DMS153 treated with DMSO at 0.1 percent for 48 hours (cell line): ENCODE measurements around the gene NOP14.
"Not testable (repeated sequence)": the region's sequence is repeated elsewhere in the genome, so short reads cannot be mapped to it uniquely, and the experiment has no call there.

ENCODE experiments used
- DNase-seq: peaks from one replicate; lab custom pipeline; 2025; ENCODE audit not compliant: unreplicated experiment; lab: John Stamatoyannopoulos, UW

NOP14 gene

DNA sequence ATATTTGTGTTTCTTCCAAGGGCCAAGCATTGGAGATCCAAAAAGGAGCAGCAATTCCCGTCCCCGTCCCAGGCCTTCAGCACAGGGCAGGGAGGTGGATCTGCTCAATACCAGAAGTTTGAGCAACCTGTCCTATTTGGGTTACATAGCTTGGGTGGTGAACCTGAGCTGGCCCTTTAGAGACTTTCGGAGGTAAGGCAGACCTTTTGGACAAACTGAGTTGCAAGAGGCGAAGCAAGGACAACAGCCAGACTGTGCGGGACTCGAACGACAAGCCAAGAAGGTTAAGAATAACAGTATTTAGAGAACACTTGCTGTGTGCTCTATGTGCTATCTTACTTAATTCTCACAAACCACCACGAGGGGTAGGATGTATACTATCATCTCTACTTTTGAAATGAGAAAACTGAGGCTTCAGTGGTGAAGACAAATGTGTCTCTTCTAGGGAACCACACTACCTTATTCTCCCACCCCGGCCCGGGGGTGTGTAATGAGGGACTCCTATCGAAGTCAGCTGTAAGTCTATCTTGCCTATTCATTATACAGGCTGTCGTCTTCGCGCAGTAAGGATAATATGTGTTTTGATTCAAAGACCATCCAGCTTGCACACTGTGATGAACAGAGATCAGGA is 1.3 kb downstream of the NOP14 start:
- no peak for DNase-seq

DNA sequence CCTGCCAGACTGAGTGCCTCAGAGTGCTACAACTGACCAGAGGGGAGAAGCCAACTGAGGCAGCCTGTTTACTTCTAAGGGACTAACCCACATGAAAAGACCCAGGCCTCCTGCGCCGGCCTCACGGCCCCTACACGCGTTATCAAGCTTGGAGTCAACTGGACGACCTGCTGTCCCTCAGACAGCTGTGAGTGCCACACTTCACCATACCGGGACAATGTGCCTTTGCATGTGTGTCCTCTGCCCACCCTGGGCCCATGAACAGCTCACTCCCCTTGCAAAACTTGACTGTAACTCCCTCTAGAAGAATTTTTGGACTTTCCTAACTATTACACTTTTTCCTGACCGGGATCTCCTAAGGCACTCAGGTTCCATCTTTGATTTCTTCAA is 1.8 kb downstream of the NOP14 start:
- no peak for DNase-seq

DNA sequence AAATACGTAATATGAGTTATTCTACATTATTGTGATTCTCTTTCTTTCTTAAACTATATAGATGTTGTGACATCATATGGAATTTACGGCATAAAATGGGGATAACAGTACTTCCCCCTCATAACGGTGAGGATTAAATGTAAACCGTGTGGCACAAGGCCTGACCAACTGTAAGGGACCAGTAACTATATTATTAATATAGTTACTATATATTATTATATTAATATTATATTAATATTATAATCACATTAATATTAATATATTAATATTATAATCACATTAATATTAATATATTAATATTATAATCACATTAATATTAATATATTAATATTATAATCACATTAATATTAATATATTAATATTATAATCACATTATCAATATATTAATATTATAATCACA is 2.8 kb downstream of the NOP14 start:
- not testable (repeated sequence) for DNase-seq

DNA sequence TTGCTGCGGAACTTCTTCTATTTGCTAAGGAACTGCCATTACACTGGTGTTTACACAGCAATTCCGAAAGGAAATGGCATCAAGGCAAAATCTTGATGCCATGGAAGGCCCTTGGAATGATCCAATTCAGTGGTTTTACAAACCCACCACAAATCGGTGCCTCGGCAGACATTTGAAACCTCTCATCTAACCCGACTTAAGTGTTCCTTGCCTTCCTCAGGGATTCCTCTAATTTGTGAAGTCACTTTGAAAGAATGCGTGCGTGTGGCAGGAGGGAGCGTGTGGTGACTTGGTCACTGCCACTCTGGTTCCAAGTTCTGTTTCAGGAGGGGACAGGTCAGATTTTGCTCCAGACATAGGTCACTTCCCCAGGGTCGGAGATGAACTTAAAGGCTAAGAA is 4.8 kb downstream of the NOP14 start:
- DNase-seq: no peak

DNA sequence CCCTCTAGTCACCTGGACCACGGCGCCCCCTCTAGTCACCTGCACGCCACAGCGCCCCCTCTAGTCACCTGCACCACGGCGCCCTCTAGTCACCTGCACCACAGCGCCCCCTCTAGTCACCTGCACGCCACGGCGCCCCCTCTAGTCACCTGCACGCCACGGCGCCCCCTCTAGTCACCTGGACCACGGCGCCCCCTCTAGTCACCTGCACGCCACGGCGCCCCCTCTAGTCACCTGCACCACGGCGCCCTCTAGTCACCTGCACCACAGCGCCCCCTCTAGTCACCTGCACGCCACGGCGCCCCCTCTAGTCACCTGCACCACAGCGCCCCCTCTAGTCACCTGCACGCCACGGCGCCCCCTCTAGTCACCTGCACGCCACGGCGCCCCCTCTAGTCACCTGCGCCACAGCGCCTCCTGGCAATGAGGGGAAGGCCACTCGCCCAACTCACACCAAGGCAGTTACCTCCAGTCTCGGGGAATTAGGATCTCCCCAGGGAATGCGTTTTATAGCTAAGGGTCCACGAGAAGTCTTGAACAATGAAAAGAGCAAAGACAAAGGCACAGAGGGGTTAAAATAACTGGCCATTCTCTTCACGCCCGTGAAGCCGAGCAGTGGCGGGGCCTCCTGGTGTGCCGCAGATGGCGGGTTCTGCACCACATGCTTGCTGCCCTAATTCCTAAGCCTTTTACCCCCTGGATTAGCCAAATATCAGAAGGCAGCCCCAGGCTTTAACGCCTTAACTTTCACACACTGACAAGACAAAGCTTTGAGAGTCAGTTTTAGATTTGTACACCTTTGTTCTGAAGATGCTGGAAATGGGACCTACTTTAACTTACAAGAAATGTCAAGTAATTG is 7.8 kb downstream of the NOP14 start:
- not testable (repeated sequence) for DNase-seq

DNA sequence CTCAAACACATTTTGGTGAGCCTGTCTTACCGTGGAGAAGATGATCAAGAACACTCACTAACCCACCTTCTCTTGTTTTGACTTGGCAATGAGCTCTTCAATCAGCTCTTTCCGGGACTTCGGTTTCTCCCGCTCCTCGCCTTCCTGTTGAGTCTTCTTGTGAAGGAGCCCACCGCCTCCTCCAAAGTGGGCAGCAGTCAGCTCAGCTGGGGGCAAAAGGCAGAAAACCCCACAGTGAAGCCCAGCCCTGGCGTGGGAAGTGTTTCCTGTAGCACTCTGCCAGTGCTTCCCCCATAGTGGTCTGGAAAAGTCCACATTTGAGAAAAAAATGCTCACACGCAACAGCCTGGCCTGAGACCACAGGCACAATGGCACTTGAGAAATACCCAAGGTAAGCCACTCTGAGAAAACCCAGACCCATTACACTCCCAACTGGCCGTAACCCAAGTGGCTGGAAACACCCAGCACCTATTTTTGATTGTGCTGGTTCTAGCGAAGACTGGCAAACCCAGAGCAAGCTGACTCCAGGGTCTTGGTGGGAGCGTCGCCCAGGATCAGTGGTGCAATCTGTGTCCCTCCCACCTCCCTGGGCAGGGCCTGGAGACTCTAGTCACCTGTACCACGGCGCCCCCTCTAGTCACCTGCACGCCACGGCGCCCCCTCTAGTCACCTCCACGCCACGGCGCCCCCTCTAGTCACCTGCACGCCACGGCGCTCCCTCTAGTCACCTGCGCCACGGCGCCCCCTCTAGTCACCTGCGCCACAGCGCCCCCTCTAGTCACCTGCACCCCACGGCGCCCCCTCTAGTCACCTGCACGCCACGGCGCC is 8.6 kb downstream of the NOP14 start:
- DNase-seq: no peak

DNA sequence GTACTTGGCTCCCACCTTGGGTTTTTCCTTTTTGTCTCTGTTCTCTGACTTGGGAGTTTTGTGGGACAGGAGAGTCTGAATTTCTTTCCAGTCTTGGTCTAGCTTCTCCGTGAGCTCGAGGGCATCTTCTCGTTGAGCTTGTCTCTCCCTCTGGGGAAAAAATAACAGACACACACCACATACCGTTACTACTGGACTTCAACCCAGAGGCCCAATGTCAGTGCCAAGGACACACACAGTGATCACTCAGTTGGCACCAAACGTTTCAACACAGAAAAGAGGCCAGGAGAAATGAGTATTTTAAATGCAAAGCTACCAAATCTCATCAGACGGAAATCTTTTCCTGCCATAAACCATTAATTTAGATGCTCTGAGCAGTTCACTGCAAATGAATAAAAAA is 9.7 kb downstream of the NOP14 start:
- DNase-seq: no peak

DNA sequence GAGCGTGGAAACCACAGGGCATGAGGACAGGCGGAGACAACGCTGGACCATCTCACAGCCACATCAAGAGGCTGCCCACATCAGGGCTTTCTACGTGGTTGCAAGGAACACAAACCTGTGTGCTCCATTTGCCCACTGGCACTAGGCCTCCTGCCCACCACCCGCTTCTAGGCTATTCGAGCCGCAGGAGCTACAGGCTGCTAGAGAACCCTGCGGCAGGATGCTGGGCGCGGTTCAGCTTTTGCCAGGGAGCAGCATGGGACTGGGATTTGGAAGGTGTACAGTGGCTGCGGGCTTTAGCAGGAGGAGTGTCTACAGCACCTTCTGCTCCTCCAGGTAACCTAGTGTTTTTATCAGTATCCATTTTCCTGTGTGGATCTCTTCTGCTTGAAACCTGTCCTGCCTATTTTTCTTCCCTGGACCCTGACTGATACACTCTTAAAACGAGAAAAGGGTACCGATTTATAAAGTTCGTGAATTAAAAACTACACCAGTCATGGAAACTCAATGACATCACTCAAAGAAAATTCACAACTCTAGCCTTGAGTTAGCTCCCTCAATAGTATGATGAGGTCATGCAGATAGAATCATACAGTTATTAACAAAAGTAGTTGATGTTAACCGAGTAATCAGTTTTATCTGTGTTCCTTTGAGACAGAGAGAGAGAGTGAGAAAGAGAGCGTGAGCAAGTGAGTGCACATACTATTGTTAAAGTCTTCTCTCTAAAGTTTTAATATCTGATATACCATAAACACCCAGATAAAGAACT is 12.8 kb downstream of the NOP14 start:
- DNase-seq: no peak

DNA sequence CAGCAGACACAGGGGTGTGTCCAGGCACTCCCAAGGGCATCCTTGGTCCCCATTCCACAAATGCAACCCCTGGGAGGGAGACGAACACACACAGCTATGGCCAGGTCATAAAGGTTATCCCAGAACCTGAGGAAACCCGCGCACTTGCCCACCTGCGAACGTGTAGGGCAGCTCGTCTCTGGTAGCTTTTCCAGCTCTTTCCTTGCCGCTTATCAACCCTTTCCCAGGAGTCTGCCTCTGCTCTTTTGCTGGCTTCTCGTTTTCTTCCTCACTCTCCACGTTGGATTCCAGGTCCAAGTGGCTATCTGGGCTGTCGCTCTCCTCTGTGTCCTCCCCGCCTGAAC is 13.5 kb downstream of the NOP14 start:
- DNase-seq: no peak

DNA sequence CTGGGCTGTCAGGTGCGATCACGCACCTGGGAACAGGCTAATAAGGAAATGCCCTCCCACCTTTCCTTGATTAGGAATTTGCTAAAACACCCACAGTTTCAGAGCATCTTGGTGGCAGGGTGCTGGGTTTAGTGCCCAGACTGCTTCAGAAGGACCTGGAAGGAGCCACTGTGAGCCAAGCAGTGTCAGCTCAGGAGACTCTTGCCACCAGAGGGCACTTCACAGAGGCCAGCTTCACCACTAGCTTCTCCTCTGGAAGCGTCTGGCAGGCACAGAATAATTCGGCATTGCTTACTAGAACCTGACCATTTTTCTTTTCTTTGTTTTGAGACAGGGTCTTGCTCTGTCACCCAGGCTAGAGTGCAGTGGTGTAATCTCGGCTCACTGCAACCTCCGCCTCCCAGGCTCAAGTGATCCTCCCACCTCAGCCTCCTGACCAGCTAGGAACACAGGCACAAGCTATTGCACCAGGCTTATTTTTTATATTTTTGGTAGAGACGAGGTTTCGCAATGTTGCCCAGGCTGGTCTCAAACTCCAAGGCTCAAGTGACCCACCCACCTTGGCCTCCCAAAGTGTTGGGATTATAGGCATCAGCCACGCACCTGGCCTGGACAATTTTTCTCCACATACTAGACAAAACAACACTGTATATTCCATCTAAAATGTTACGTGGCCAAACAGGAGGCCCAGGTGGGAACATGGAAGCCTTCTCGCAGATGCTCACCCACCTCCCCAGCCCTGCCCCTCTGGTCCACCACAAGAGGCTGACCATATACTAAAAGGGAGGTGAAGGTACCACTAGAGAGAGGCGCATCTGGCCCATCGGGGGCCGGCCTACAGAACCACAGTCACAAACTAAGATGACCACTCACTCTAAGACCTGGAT is 14.1 kb downstream of the NOP14 start:
- DNase-seq: no peak

DNA sequence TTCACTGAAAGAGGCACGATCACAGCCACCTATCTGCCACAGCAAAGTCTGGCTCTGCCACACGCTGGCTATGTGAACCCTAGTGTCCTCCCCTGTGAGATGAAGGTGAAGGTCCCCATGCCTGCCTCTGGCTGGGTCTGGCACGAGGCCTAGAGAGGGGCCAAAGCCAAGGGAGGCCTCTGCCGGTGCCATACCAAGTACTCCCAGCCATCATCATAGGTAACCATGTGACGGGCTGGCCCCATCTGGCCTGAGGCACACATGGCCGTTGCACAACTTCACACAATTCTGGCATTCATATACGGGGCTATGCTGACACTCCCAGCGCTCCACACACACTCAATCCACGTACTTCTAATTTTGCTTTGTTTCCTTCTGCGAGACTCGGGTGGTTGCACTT is 15.3 kb downstream of the NOP14 start:
- no peak for DNase-seq

DNA sequence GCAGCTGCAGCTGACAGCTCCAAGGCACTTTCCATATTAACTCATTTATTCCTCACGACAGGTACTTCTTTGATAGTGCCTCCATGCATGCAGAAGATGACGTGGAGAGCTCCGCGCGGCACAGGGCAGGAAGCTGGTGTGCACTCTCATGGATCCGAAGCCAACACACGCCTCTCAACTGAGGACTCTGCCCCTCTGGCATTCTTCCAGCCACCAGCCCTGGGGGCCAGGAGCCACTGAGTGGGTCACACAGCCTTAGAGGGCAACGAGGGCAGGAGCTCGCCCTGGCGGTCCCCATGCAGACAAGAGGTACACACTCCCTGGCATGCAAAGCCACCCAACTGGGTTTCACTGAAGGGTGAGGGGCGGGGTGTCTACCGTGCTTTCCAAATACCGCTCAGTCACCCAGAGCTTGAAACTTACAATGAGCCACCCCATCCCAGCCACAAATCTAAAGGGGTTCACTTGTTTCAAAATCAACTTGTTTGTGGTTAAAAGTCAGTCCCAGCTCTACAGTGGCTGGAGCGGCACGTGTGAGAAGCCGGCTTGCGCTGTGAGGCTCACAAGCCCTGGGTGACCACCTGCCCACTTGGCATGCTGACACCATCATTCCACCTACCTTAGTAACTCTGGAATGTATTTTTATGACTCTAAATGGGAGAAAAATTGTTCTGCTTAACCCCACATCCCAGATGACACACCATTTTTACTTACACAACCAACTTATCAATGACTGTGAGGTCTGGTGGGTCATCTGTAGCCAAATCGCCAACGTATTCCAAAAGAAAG is 16.2 kb downstream of the NOP14 start:
- no peak for DNase-seq

DNA sequence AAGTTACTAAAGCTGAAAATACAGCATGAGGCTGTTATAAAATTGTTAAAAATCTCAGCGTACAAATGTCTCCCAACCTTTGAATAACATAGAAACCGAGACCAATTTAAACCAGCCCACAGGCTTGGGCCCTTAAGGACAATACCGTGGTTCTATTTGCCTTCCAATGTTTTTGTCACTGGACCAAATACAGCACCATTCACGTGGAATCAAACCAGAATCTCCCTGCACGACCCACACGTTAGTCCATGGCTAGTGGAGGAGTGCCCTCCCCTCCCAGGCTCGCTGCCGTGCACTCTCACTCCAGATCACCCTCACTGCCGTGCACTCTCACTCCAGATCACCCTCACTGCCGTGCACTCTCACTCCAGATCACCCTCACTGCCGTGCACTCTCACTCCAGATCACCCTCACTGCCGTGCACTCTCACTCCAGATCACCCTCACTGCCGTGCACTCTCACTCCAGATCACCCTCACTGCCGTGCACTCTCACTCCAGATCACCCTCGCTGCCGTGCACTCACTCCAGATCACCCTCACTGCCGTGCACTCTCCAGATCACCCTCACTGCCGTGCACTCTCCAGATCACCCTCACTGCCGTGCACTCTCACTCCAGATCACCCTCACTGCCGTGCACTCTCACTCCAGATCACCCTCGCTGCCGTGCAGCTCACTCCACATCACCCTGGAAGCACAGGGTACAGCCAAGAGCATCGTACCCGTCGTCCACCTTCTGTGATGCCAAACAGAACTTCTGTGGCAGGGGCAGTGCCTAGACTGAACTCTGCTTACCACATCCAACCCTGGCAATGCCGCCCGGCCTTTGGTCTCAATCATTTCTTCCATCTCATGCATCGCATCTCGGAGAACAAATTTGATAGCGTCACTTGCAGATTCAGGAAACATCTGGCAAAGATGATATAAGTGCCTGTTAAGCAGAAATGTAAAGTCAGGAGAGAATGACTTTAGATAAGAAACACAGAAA is 17.3 kb downstream of the NOP14 start:
- DNase-seq: not testable (repeated sequence)

DNA sequence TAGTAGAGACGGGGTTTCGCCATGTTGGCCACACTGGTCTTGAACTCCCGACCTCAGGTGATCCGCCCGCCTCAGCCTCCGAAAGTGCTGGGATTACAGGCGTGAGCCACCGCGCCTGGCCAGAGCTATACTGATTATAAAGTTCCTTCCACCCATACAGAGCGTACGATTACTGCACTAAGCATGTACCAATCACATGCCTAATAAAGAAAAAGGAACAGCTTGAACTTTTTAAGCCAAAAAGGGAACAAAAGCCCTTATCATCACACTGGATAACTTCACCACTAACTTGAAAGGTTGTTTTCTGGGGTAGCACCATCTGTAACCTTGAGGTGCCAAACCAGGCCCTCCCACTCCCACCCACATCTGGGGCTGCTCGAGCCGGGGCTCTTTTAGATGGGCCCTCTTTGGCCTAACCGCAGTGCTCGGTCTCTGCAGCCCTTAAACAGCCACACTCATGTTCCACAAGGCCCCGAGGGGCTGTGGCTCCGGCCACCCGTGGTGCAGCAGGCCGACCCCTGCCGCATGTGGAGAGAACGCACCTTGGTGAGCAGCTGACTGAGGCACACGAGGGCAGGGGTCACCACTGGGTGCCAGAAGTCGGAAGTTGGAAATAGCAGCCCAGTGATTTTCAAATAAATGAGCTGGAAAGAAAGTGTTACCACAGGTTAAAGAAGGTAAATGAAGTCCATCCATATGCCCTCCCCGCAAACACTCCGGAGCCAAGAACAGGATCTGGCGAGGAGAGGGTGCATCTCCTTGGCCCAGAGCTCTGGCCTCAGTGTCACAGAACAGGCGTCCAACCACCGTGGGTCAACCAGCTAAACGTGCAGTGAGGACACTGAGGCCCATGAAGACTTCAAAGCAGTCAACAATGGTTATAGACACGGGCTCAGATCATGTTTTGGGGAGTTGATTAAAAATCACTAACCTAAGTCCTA is 18.4 kb downstream of the NOP14 start:
- DNase-seq: no peak

DNA sequence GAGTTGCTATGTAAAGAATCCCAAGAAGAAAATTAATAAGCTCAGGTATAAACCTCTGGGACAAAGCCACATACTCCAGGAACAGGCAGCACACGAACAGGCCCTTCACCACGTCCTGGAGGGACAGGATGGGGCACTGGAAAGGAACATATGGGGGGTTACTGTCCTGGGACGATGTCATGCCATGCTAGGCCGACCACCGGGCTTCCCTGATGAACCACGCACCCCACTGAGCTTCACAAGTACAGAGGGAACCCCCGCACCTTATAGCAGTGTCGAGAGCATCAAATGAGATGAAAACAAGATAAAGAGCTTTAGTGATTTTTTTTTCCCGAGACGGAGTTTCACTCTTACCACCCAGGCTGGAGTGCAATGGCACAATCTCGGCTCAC is 19.1 kb downstream of the NOP14 start:
- DNase-seq: no peak

DNA sequence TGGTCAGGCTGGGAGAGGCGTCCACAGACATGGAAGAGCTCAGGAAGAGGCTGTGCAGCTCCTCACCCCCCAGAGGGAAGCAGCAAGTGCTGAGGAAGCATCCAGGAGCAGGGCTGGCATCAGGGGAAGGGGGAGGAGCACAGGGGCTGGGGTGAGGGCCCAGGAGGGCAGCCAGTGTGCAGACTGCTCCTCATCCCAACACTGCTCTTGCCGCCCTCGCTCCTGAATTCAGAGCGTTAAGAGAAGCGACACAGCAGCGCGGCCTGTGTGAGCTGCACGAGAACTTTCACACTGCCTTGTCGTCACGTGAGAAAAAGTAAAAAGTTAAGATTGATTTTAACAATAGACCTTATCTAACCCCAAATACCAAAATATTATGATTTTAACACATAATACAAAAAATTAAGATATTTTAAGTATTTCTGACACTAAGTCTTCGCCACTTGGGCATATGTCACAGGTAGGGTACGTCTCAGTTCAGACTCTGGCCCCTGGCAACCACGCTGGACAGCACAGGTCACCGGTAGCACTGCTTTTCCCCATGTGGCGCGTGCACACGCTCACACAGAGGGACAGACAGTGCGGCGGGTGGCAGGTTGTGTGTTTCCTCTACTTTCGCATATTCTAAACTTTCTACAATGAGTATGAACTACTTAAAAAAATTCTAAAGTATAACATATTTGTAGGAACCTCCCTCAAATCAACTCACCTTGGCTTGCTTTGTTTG is 19.7 kb downstream of the NOP14 start:
- DNase-seq: no peak
